H9 (cell line): ENCODE data around the gene MPC1. TPM values are rescaled to one million over a fixed set of nuclear protein-coding genes. Genes with fewer than 3 reads are reported as not detected.

Experiments
- DNase-seq: peaks from one replicate; pipeline ENCODE4 v3.0.0-alpha.2; 2017
- H2AFZ ChIP-seq: one replicate; pipeline ENCODE4 v1.6.1; 2013; ENCODE audit warnings: mild to moderate bottlenecking, low read length, control low read depth, moderate library complexity
- H2AK5ac ChIP-seq: 2 replicates; pipeline ENCODE4 v1.6.1; 2013; ENCODE audit warnings: low read length, control low read depth, mixed read lengths; ENCODE audit not compliant: insufficient read length
- H2BK120ac ChIP-seq: one replicate; pipeline ENCODE4 v1.6.1; 2013; ENCODE audit warnings: low read depth, mild to moderate bottlenecking, low read length, control low read depth, inconsistent platforms; ENCODE audit not compliant: poor library complexity, severe bottlenecking
- H2BK12ac ChIP-seq: 2 replicates; pipeline ENCODE4 v1.6.1; 2013; ENCODE audit warnings: low read length, control low read depth, mixed read lengths, low read depth; ENCODE audit not compliant: insufficient read length
- H2BK15ac ChIP-seq: 2 replicates; pipeline ENCODE4 v1.6.1; 2013; ENCODE audit warnings: low read depth, low read length, control low read depth
- H2BK20ac ChIP-seq: one replicate; pipeline ENCODE4 v1.6.1; 2013; ENCODE audit warnings: low read depth, mild to moderate bottlenecking, low read length, control low read depth, inconsistent platforms; ENCODE audit not compliant: poor library complexity, severe bottlenecking
- H2BK5ac ChIP-seq: 2 replicates; pipeline ENCODE4 v1.6.1; 2013; ENCODE audit warnings: low read length, control low read depth, mixed read lengths; ENCODE audit not compliant: insufficient read length
- H3K14ac ChIP-seq: 2 replicates; pipeline ENCODE4 v1.6.1; 2013; ENCODE audit warnings: low read length, control low read depth; ENCODE audit not compliant: insufficient read depth
- H3K18ac ChIP-seq: 2 replicates; pipeline ENCODE4 v1.6.1; 2013; ENCODE audit warnings: low read depth, mild to moderate bottlenecking, mixed read lengths, low read length, control low read depth; ENCODE audit not compliant: insufficient read length
- H3K23ac ChIP-seq: 2 replicates; pipeline ENCODE4 v1.6.1; 2013; ENCODE audit warnings: low read length, control low read depth, mixed read lengths, low read depth; ENCODE audit not compliant: insufficient read length
- H3K23me2 ChIP-seq: 2 replicates; pipeline ENCODE4 v1.6.1; 2013; ENCODE audit warnings: low read depth, mild to moderate bottlenecking, mixed read lengths, low read length, control low read depth; ENCODE audit not compliant: insufficient read length, poor library complexity, severe bottlenecking
- H3K27ac ChIP-seq: 2 replicates; pipeline ENCODE4 v1.5.1; 2013; ENCODE audit warnings: low read length, control low read depth, mixed read lengths, low read depth; ENCODE audit not compliant: insufficient read length
- H3K27me3 ChIP-seq: 2 replicates; pipeline ENCODE4 v1.6.1; 2013; ENCODE audit warnings: low read length, control low read depth, inconsistent platforms; ENCODE audit not compliant: insufficient read depth
- H3K4ac ChIP-seq: 2 replicates; pipeline ENCODE4 v1.6.1; 2013; ENCODE audit warnings: low read depth, mild to moderate bottlenecking, control low read depth, inconsistent platforms, low read length, moderate library complexity
- H3K4me1 ChIP-seq: 2 replicates; pipeline ENCODE4 v1.6.1; 2013; ENCODE audit warnings: low read length, control low read depth, inconsistent platforms; ENCODE audit not compliant: insufficient read depth
- H3K4me2 ChIP-seq: 2 replicates; pipeline ENCODE4 v1.6.1; 2013; ENCODE audit warnings: low read length, control low read depth, mixed read lengths; ENCODE audit not compliant: insufficient read length, insufficient read depth
- H3K56ac ChIP-seq: 2 replicates; pipeline ENCODE4 v1.6.1; 2013; ENCODE audit warnings: low read depth, mild to moderate bottlenecking, mixed read lengths, low read length, control low read depth; ENCODE audit not compliant: insufficient read length
- H3K79me1 ChIP-seq: 2 replicates; pipeline ENCODE4 v1.6.1; 2013; ENCODE audit warnings: low read depth, mild to moderate bottlenecking, moderate library complexity, low read length, control low read depth, inconsistent platforms; ENCODE audit not compliant: insufficient read depth, poor library complexity, severe bottlenecking
- H3K79me2 ChIP-seq: 2 replicates; pipeline ENCODE4 v1.6.1; 2013; ENCODE audit warnings: low read length, control low read depth, inconsistent platforms; ENCODE audit not compliant: insufficient read depth
- H3K9ac ChIP-seq: 2 replicates; pipeline ENCODE4 v1.6.1; 2013; ENCODE audit warnings: low read length, control low read depth, mixed read lengths; ENCODE audit not compliant: insufficient read length; ENCODE audit errors: extremely low read depth
- H3K9me3 ChIP-seq: one replicate; pipeline ENCODE4 v1.6.1; 2013; ENCODE audit warnings: low read depth, low read length, inconsistent platforms; ENCODE audit not compliant: control insufficient read depth
- H3T11ph ChIP-seq: one replicate; pipeline ENCODE4 v1.6.1; 2013; ENCODE audit warnings: mild to moderate bottlenecking, low read length, control low read depth, inconsistent platforms
- H4K20me1 ChIP-seq: one replicate; pipeline ENCODE4 v1.6.1; 2013; ENCODE audit not compliant: control insufficient read depth, insufficient read length, insufficient read depth
- H4K5ac ChIP-seq: 2 replicates; pipeline ENCODE4 v1.6.1; 2013; ENCODE audit warnings: low read depth, mild to moderate bottlenecking, mixed read lengths, low read length, control low read depth; ENCODE audit not compliant: insufficient read length
- H4K8ac ChIP-seq: replicated peaks from 2 replicates; pipeline ENCODE4 v1.6.1; 2013; ENCODE audit warnings: low read length, control low read depth, mixed read lengths, low read depth; ENCODE audit not compliant: insufficient read length
- H4K91ac ChIP-seq: 2 replicates; pipeline ENCODE4 v1.6.1; 2013; ENCODE audit warnings: low read depth, mild to moderate bottlenecking, moderate library complexity, mixed read lengths, low read length, control low read depth; ENCODE audit not compliant: insufficient read length
- H3K27ac Mint-ChIP-seq, 3 experiments: 2 replicates in 2 of 3; 3 replicates in 1 of 3; pipeline ENCODE4 v1.8.0; 2020 to 2021; ENCODE audit warnings: mixed read lengths in 3 of 3, mild to moderate bottlenecking in 1 of 3, moderate library complexity in 1 of 3
- H3K27me3 Mint-ChIP-seq: 2 replicates; pipeline ENCODE4 v1.8.0; 2021; ENCODE audit warnings: low read depth, mild to moderate bottlenecking, moderate library complexity, mixed read lengths
- H3K36me3 Mint-ChIP-seq, 3 experiments: 2 replicates in 2 of 3; 3 replicates in 1 of 3; pipeline ENCODE4 v1.8.0; 2020 to 2021; ENCODE audit warnings: low read depth in 3 of 3, mixed read lengths in 3 of 3; ENCODE audit not compliant: insufficient read depth in 1 of 3
- H3K4me1 Mint-ChIP-seq, 2 experiments: 2 replicates each; pipeline ENCODE4 v1.8.0; 2020; ENCODE audit warnings: mixed read lengths in 2 of 2
- H3K4me3 Mint-ChIP-seq, 2 experiments: 2 replicates in 1 of 2; 3 replicates in 1 of 2; pipeline ENCODE4 v1.8.0; 2020 to 2021; ENCODE audit warnings: mild to moderate bottlenecking in 2 of 2, mixed read lengths in 2 of 2, moderate library complexity in 1 of 2
- H3K9me3 Mint-ChIP-seq, 2 experiments: 2 replicates in 1 of 2; 3 replicates in 1 of 2; pipeline ENCODE4 v1.8.0; 2020; ENCODE audit warnings: mild to moderate bottlenecking in 2 of 2, mixed read lengths in 2 of 2, moderate library complexity in 1 of 2
- WGBS: extraction: QIAGEN DNeasy Blood & Tissue Kit; methylation state at CpG from one replicate; pipeline ENCODE4 v1.1.7; 2013; ENCODE audit warnings: missing lambda C conversion rate, low lambda C conversion rate, mixed read lengths; ENCODE audit not compliant: insufficient read length; ENCODE audit errors: extremely low coverage; 5-methylcytosine and 5-hydroxymethylcytosine counted together
- total RNA-seq: library from RNA; stranded (reverse); gene quantifications from 2 replicates; pipeline ENCODE4 v1.2.1, GENCODE V29; 2021
- TF ChIP-seq, protein P1 (sequence below): fragments of 200-600 bp; sonication (generic); conservative IDR thresholded peaks from 3 replicates; pipeline ENCODE4 v1.8.0; 2021; ENCODE audit warnings: antibody characterized with exemption, mild to moderate bottlenecking

Gene MPC1
- total RNA-seq, 1 experiment from 2014 or later: 10.0 TPM

DNA sequence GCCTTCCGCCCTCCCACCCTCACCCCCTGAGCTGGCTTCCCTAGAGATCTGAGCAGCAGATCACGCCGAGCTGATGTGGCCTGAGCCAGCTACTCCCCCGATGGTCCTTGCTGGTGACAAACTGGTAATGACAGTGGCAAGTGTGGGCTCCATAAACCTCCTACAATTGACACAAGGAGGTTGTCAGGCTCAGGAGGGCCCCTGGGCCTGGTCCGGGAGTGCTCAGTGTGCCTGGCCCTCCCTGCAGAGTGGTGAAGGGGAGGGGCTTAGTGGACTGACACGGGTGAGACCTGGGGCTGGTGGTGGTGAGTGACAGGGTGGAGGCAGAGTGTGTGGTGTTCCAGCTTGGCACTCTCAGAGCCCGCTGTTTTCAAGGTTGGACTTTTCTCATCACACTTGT, 22.6 kb upstream of the MPC1 start:
- Histone ChIP-seq H2BK12ac (no peak overlapping the region), H2AK5ac (no peak overlapping the region), H2BK5ac (no peak overlapping the region), H3K23ac (no peak overlapping the region), H4K8ac (no peak overlapping the region), H3K4ac (no peak overlapping the region), H3K4me2 (no peak overlapping the region), H3K4me1 (0 out of 2 replicates have a peak, but pooled peaks cover 5% of the 10 kb centered on the region), H3K56ac (no peak overlapping the region), H3K27me3 (no peaks in the 10 kb centered on the region), H3K9me3 (no peaks in the 10 kb centered on the region), H4K91ac (no peak overlapping the region), H3K23me2 (no peaks in the 10 kb centered on the region), H2AFZ (no peak overlapping the region), H4K5ac (no peak overlapping the region), H3K9ac (no peak overlapping the region), H3K14ac (no peak overlapping the region), H3K79me2 (peaks cover 2% of the 10 kb centered on the region; the same call in 1 of the 2 replicates), H3K18ac (no peak overlapping the region), H2BK15ac (no peak overlapping the region), H3K27ac (no peak overlapping the region), H2BK20ac (no peak overlapping the region), H3K79me1 (no peaks in the 10 kb centered on the region), H4K20me1 (no peaks in the 10 kb centered on the region), H2BK120ac (no peak overlapping the region), H3T11ph (no peak overlapping the region)
- no peaks in the 10 kb centered on the region; a peak in 1 of 7 replicates for H3K36me3 Mint-ChIP-seq
- peaks cover 6% of the 10 kb centered on the region for H3K27me3 Mint-ChIP-seq
- peaks cover 8 to 16% of the 10 kb centered on the region in 2 experiments for H3K4me1 Mint-ChIP-seq
- peaks cover 0 to 2% of the 10 kb centered on the region in 2 experiments; a peak in 1 of 5 replicates for H3K9me3 Mint-ChIP-seq
- no peak overlapping the region for H3K27ac Mint-ChIP-seq
- no peak for DNase-seq
- no peak overlapping the region for H3K4me3 Mint-ChIP-seq
- WGBS: no CpG with 5 or more reads among the region's 7 CpGs
- TF ChIP-seq, protein P1, sequence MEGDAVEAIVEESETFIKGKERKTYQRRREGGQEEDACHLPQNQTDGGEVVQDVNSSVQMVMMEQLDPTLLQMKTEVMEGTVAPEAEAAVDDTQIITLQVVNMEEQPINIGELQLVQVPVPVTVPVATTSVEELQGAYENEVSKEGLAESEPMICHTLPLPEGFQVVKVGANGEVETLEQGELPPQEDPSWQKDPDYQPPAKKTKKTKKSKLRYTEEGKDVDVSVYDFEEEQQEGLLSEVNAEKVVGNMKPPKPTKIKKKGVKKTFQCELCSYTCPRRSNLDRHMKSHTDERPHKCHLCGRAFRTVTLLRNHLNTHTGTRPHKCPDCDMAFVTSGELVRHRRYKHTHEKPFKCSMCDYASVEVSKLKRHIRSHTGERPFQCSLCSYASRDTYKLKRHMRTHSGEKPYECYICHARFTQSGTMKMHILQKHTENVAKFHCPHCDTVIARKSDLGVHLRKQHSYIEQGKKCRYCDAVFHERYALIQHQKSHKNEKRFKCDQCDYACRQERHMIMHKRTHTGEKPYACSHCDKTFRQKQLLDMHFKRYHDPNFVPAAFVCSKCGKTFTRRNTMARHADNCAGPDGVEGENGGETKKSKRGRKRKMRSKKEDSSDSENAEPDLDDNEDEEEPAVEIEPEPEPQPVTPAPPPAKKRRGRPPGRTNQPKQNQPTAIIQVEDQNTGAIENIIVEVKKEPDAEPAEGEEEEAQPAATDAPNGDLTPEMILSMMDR: no peak
